Progenitor cell of endocrine pancreas (in vitro differentiated cells): ENCODE results near the gene ZBTB34. TPM values are rescaled to one million over a fixed set of nuclear protein-coding genes. Genes with fewer than 3 reads are reported as not detected.

Experiments
- DNase-seq: peaks from one replicate; pipeline ENCODE4 v3.0.0; 2021; ENCODE audit warnings: low spot score; ENCODE audit not compliant: unreplicated experiment
- H3K27ac Mint-ChIP-seq: 2 replicates; pipeline ENCODE4 v1.8.0; 2021; ENCODE audit warnings: mild to moderate bottlenecking, moderate library complexity, mixed read lengths
- H3K27me3 Mint-ChIP-seq: 2 replicates; pipeline ENCODE4 v1.8.0; 2021; ENCODE audit warnings: mixed read lengths
- H3K36me3 Mint-ChIP-seq: 2 replicates; pipeline ENCODE4 v1.8.0; 2022; ENCODE audit warnings: mixed read lengths; ENCODE audit not compliant: insufficient read depth
- H3K4me1 Mint-ChIP-seq: 2 replicates; pipeline ENCODE4 v1.8.0; 2021; ENCODE audit warnings: low read depth, mixed read lengths
- H3K4me3 Mint-ChIP-seq: 2 replicates; pipeline ENCODE4 v1.8.0; 2021; ENCODE audit warnings: low read depth, mild to moderate bottlenecking, moderate library complexity, mixed read lengths
- H3K9me3 Mint-ChIP-seq: 2 replicates; pipeline ENCODE4 v1.8.0; 2021; ENCODE audit warnings: low read depth, mixed read lengths
- CTCF ChIP-seq: fragments of 200-600 bp; sonication (generic); IDR thresholded peaks from one replicate; pipeline ENCODE4 v1.5.0; 2021; ENCODE audit warnings: antibody characterized with exemption, mild to moderate bottlenecking; ENCODE audit not compliant: unreplicated experiment
- total RNA-seq: library from RNA; stranded (reverse); gene quantifications from 2 replicates; pipeline ENCODE4 v1.2.1, GENCODE V29; 2021

The ZBTB34 gene
- total RNA-seq, 1 donor from 2014 or later, result 21.5 TPM

- DNase-seq, result no peak
- Mint-ChIP-seq H3K36me3 (peaks cover 19% of the 10 kb centered on the region), H3K27ac (peak overlapping the region; percentile 18), H3K9me3 (no peaks in the 10 kb centered on the region), H3K27me3 (no peaks in the 10 kb centered on the region), H3K4me3 (no peak overlapping the region), H3K4me1 (peaks cover 21% of the 10 kb centered on the region)
- no peak for TF ChIP-seq CTCF
Observed at GRCh38 chr9:126883636-126884035, 23.2 kb downstream of the ZBTB34 start.

- DNase-seq, result peak; percentile 19
- Mint-ChIP-seq H3K36me3 (peaks cover 9% of the 10 kb centered on the region), H3K27ac (peak overlapping the region; percentile 71), H3K4me3 (no peak overlapping the region), H3K4me1 (peaks cover 21% of the 10 kb centered on the region), H3K9me3 (no peaks in the 10 kb centered on the region), H3K27me3 (no peaks in the 10 kb centered on the region)
- TF ChIP-seq CTCF, result no peak
Observed at GRCh38 chr9:126885131-126885641, 24.7 kb downstream of the ZBTB34 start.

- H3K27ac Mint-ChIP-seq, result no peak overlapping the region
- H3K4me3 Mint-ChIP-seq, result no peak overlapping the region
- H3K9me3 Mint-ChIP-seq, result no peaks in the 10 kb centered on the region
- DNase-seq, result no peak
- peaks cover 4% of the 10 kb centered on the region for H3K36me3 Mint-ChIP-seq
- no peaks in the 10 kb centered on the region for H3K27me3 Mint-ChIP-seq
- TF ChIP-seq CTCF, result no peak
- peaks cover 21% of the 10 kb centered on the region for H3K4me1 Mint-ChIP-seq
Observed at GRCh38 chr9:126886034-126886822, 25.8 kb downstream of the ZBTB34 start.

- TF ChIP-seq CTCF, result no peak
- Mint-ChIP-seq H3K4me1 (peaks cover 21% of the 10 kb centered on the region), H3K36me3 (no peaks in the 10 kb centered on the region), H3K9me3 (no peaks in the 10 kb centered on the region), H3K27me3 (no peaks in the 10 kb centered on the region), H3K27ac (no peak overlapping the region), H3K4me3 (no peak overlapping the region)
- DNase-seq, result no peak
Observed at GRCh38 chr9:126886897-126887296, 26.5 kb downstream of the ZBTB34 start.

GRCh38 chr9:126891676-126892075 is 31.2 kb downstream of the ZBTB34 start:
- DNase-seq, result no peak
- Mint-ChIP-seq H3K4me1 (no peaks in the 10 kb centered on the region), H3K27ac (no peak overlapping the region), H3K4me3 (no peak overlapping the region), H3K9me3 (no peaks in the 10 kb centered on the region), H3K36me3 (no peaks in the 10 kb centered on the region), H3K27me3 (no peaks in the 10 kb centered on the region)
- no peak for TF ChIP-seq CTCF
